GM21367 (cell line): ENCODE measurements around the gene GPC6.

Experiments
- ATAC-seq: cut with Tn5 transposase; IDR thresholded peaks from one replicate; pipeline ENCODE4 v1.9.1; 2021; ENCODE audit not compliant: unreplicated experiment

GPC6 gene

DNA sequence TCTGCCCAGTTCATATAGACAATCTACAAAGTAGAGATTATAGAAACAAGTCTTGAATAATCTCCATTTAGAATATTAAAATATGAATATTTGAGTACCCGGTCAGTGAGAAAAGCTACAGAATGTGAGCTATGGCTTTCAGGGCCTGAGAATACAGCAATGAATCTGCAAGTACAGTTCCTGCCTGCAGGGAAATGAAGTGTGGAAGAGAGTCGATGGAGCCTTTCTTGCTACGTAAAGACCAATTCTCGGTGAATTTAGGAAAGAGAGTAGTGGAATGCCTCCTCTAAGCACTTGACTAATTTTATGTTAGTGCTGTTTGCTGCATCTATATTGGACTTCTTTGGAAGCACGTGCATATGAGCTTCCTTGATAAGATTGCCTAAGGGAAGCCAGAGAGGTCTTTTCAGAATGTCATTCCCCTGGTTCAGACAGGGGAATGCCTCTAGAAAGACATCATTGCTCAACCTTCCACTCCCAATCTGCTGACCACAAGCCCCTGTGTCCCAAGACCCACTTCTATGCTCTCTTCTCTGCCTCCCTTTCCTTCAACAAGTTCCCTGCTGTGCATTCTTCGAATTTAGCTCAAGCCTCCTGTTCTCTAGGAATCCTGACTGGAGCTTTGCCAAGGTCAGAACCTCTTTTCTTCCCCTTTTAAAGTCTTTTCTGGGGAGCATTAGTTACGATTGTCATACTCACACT, 41.9 kb downstream of the GPC6 start:
- ATAC-seq = no peak

DNA sequence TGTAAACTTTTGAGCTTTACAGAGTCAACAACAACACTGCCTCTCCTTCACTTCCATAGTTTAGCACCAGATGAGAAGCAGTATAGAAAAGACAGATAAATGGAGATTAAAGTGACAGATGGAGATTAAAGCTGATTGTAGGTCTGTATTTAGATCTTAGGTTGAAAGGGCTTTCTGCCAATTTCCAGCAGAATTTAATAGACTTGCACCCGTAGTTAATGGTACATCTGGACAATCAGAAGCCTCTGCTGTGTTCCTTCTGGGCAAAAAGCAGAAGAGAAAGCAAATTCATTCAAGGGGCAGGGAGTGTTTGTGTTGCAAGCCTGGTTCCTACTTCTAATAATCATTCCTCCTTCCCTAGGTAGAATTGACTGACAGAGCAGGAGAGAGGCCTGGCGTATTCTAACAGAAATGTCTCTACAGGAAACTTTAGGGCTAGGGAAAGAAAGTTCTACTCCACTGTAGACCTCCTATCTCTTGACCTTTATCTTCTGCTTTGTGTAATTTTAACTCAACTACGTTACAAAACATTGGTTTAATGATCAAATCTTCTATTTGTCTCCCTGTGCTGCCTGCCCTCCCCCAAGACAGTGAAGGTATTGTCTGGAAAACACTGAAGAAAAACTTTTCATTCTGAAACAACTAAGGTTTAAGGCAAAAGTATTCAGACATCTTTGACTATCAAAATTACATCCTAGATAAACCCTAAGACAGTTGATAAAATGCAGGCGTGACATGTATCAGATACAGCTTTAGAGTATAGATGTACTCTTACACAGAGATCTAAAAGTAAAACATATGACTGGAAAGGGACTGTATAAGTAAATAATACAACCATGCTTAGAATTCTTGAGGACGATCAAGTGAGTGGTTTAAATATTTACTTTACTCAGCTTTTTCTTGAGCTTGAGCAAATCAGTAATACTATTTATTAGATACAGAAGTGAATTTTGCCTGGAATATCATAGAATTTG, 44.4 kb downstream of the GPC6 start:
- ATAC-seq = no peak

DNA sequence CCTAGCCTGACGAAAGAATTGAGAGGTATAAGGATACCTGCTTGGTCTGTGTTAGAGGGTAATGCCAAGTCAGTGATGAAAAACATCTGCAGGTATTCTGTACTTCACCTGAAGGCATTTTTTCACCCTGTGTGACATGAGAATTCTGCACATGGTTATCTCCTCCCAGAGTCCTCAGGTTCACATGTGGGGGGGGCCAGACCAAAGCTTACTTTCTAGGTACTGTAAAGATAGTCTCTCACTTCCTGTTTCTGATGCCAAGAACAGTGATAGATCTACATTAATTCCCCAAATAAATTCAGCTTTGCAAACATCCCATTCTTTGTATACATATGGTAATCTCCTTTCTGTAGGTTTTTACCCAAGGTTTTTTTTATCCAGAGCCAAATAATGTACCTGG, 53.4 kb downstream of the GPC6 start:
- no peak for ATAC-seq

DNA sequence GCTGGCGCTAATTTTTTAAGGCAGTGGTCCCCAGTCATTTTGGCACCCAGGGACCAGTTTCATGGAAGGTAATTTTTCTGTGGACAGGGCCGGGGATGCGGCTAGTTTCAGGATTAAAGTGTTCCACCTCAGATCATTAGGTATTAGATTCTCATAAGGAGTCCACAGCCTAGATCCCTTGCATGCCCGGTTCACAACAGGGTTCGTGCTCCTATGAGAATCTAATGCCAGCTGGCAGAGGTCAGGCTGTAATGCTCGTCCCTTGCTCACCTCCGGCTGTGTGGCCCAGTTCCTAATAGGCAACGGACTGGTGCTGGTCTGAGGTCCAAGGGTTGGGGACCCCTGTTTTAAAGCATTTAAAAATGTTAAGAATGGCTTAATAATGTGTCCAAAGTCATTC, 54.1 kb downstream of the GPC6 start:
- ATAC-seq = no peak

DNA sequence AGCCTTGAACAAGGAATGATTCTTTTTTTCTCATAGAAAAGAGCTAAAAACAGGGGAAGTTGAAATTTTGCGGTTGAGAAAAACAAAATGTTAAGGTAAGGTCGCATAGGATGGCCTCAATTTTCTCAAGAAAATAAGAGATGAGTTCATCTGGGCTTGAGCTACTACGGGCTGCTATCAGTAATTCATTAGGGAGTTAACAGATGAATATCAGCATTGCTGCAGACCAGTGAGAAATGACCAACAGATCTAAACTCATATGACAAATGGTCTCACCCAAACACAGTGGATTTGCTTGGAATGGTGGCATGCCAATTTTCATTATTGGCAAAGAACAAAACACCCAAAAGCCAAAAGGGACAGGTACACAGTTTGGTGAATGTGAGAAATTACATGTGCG, 56.6 kb downstream of the GPC6 start:
- no peak for ATAC-seq

DNA sequence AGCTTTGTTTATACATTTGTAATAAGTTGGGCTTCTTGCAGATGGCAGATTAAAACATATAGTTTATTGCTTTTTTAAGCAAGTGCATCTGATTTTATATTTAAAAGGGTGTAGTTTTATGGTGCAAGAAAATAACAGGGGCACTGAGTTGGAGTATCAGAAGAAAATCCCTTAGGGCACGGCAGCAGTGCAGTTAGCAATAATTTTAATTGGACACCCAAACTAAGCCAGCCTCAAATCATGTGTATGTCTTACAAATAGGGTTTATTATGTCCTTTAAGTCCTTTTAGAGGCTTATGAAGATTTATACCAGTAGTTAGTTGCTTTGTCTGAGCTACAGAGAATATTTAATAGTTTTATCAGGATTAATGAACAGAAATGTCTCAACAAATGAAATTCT, 57.5 kb downstream of the GPC6 start:
- no peak for ATAC-seq

DNA sequence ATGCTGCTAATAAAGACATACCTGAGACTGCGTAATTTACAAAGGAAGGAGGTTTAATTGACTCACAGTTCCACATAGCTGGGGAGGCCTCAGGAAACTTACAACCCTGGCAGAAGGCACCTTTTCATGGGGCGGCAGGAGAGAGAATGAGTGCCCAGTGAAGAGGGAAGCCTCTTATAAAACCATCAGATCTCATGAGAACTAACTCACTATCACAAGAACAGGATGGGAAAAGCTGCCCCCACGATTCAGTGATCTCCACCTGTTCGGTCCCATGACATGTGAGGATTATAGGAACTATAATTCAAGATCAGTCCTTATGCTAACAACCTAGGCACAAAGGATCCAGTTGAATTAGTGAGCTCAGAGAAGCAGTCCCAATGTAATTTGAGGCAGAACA, 59.4 kb downstream of the GPC6 start:
- no peak for ATAC-seq

DNA sequence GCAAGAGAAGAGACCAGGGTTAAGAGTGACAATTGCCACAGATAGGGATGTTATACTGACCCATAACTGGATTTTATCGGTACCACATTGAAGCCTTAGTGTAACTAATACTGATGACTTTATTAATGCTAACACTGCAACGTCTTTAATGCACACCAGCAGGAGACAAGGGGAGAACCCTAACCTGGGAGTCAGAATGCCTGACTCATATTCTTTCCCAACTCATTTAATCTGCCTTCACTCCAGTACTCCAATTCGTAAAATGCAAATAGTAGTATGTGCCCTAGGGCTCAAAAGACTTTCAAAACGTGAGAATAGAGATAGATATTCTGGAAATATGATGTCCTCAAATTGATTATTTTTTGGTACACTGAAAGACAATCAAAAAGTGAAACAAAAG, 62.4 kb downstream of the GPC6 start:
- ATAC-seq = no peak

DNA sequence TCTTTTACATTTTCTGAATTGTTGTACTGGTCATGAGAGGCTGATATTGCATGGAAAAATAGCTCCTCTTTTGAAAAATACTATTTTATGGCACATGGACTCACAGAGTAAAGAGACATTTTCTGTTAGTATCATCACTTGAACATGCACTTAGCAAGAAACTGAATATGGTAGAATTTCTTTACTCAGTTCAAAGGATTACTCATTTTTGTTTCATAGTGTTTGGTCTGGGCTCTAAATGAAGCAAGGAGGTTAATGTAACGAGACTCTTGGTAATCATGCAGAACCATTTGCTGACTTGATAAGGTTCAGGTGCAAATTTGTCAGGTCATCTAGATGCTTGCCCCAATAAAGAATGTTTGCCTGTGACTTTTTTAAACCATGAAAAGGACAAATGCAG, 63.2 kb downstream of the GPC6 start:
- no peak for ATAC-seq

DNA sequence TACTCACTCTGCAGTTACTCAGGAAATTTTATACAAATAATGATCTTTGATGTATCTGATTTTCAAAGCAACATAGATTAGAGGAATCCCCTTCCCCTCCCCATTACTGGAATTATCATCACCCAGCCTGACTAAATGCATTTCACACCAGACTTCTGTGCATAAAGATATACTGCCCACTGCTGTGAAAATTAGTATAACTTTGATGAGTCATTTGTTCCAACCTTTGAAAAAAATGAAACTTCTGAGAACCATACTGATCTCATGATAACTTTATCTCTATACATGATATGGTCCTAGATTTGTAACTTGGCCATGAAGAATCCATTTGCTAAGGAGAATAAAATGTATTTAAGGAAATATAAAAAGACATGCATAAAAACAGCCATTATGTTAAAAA, 63.9 kb downstream of the GPC6 start:
- ATAC-seq = no peak

DNA sequence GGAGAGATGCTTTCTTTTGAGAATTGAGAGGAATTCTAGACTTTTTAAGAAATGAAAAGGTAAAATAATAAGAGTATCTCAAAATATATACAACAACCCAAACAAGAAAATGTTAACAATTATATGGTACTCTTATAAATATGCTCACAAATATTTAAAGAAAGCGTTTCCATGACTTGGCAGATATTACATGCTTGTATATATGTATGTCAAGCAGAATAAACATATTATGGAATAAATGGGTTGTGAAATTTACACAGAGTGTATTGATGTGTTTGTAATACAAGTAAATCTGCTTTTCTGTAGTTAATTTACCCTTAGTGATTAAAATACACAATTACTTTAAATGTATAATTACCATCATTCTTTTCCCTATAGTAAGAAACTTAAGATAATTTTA, 65.8 kb downstream of the GPC6 start:
- ATAC-seq = no peak

DNA sequence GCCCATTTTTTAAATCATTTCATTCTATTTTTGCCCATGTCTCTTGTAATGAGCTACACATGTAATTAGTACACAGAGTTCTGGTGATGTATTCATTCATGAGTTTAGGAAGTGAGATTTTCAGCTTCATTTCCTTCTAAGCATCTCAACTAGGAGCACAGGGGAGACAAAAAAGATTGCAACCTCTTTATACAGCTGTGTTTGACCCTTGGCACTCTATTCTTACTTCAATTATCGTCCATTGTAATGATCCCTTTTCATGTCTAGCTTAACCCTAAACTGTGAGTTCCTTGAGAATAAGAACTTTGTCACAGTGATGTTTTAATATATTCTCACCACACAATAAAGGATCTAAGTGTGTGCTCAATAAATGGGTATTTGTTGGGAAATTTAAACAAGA, 67.1 kb downstream of the GPC6 start:
- no peak for ATAC-seq

DNA sequence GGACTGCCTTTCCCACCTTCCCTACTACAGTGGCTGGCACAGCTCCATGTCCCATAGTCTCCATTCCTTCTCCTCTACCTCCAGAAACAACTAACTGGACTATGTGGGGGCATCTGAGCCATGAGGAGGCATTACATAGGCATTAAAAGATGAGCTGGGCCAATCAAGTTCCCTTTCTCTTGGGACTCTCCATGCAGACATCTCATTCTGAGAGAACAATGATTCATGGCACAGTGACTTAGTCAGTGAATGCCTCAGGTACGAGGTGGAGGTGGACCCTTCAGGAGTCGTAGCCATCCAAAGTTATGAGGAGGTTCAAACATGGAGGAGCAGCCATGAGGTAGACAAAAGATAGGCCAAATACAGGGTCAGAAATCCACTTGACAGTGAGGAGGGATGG, 70.0 kb downstream of the GPC6 start:
- ATAC-seq = no peak

DNA sequence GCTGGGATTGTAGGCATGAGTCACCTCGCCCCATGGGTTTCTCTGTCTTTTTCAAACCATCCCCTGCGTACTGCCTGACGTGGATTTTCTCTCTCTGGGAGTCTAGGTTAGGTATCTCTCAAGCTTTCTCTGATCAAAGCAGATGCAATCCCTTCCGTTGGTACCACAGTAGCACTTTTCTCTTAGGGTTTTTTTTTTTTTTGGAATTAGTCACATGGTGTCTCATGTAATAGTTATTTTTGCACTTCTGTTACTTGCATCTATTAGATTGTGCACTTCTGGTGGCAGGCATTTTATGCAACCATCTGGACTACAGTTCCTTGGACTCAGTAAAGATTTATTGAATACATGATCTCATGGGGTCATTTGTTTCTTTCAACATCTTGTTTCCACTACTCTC, 72.1 kb downstream of the GPC6 start:
- no peak for ATAC-seq

DNA sequence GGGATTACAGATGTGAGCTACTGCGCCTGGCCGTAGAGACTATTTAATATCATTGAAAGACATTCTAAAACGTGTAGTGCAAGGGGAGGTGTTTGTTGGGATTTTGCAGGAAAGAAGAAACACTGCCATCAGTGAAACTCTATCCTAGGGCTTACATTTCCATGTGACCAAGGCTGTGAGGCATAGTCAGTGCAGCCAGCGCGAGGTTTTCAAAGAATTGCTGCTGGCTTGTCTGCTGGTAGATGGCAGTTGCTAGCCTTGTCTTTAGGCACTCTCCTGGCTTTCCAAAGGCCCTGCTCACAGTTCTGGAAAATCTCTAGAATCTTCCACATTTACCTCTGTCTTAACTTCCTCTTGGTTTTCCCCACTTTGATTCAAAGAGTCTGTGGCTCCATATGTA, 77.5 kb downstream of the GPC6 start:
- no peak for ATAC-seq

DNA sequence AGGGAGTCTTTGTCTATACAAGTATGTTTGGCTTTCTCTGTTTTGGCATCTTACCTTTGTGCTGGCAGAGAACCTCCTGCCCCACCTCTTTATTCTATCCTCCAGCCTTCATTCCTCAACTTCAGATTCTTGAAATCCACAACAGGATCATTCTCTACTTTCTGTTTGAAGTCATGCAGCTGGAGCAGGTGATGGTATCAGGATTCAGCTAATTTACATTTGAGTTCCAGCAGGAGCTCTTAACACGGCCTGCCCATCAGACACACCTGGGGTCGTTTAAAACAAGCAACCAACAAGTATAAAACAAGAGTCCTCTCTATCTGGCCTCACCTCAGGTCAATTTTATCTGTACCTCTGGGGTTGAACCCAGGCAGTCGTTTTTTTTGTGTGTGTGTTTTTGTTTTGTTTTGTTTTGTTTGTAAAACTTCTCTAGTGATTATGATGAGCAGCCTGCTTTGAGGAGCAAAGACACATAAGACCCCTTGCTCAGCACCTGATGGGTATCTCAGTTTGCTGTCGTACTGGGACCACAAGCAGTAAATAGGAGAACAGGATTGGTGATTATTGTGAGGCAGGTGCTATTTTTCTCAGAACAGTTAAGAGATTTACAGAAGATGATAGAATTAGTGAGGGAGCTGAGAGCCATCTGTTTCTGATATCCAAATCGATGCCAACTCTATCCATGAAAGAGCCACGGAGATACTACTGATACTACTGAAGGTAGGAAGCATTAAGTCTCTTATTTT, 78.4 kb downstream of the GPC6 start:
- no peak for ATAC-seq

DNA sequence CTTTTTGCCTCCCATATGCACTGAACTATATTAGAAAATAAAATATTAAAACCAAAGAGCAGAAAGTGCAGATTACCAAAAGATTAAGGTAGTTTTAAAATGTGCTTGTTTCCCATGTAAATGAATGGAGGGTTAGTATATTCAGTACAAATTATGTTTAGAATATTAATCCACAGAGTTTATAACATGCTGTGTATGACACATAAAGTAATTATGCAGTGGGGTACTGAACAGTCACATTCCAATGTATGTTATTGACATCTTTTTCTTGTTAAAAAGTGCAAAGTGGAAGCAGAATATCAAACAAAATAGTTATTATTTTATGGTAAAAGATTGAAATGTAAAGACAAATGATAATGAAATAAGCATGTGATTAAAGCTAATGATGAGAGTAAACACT, 79.3 kb downstream of the GPC6 start:
- ATAC-seq = no peak

DNA sequence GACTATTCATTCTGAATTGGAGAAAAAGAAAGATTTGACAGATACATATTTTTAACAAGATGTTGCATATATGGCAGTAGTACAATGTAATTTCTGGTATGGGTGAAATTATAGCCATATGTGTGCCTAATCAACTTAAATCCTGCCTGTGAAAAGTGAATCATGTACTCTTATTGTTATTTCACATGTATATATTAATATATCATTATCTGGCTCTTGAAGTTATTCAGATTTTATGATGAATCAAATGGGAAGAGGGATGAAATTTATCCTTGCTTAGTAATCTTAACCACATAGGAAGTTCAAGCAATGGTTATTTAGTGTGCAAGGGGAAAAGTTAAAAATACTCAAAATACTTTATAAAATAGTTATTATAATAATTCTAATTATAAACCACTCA, 80.5 kb downstream of the GPC6 start:
- no peak for ATAC-seq

DNA sequence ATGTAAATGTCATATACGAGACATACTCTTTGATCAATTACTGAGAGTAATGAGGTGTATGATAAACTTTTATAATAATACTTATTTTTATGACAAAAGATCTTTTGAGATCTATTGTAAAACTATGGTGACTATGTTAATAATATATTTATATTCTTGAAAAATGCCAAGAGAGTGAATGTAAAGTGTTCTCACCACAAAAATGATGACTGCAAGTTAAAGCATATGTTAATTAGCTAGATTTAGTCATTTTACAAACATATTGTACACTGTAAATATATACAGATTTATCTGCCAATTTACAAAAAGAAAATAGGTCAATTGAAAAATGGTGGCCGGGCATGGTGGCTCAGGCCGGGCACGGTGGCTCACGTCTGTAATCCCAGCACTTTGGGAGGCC, 81.0 kb downstream of the GPC6 start:
- ATAC-seq = no peak

DNA sequence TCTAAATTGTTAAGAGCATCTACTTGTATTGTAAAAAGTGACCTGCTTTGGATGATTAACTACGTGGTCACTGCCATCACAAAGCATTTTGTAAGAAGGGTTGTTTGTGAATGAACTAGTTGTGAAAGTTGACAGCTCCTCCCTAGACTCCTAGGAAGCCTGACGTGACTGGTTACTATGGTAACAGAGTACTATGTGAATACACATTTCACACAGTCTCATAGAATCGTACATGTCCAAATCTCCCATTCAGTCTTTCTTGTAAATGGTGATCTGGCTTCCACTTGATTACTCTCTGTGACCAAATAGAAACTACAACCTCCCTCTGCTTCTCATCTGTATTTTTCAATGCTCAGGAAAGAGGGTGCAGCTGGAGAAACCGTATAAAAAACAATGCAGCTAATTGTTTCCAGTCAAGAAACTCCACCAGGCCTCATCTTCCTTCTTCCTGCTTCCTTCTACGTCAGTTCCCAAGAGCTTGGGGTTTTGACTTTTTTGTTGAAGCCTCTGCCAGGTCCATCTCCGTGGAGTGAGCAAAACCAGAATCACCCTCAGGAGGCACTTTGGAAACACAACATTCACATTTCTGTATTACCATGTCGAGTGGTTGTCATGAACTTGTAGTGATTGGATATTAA, 83.4 kb downstream of the GPC6 start:
- no peak for ATAC-seq

DNA sequence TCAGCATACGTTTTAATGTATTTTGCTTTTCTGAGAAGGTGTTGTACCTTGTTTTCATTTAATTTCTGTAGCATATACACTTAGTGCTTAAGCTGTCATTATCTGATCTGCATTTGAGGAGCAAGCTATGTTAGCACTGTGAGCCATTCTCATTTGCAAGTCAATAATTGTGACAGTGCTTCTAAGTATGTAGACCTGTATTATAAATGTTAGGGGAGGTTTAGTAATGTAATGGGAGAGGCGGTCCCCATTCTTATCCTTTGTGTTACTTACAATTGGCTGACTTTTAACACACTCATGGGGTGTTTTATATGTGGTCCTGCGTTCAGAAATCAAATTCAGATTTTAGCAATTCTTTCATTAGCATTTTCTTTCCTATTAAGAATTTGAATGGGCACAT, 90.2 kb downstream of the GPC6 start:
- ATAC-seq = no peak
